Lung (tissue), 12 donors: ENCODE measurements around the gene SLC66A2. TPM values are rescaled to one million over a fixed set of nuclear protein-coding genes. Genes with fewer than 3 reads are reported as not detected.

Source experiments
- ATAC-seq: fragments of 200-7000 bp; cut with Tn5 transposase; one replicate; pipeline ENCODE4 v1.9.1; 2020; ENCODE audit warnings: moderate number of reproducible peaks; ENCODE audit not compliant: insufficient read depth, low FRiP score
- DNase-seq, 3 donors: peaks; one replicate each; pipeline ENCODE4 v3.0.0-alpha.2; 2013 to 2017
- H3K27ac ChIP-seq, 2 donors: one replicate each; pipeline ENCODE4 v1.5.1; 2013; ENCODE audit warnings: mild to moderate bottlenecking in 2 of 2, moderate library complexity in 2 of 2, control low read depth in 1 of 2, inconsistent platforms in 1 of 2, low read depth in 1 of 2, low read length in 1 of 2
- H3K27me3 ChIP-seq, 3 donors: one replicate each; pipeline ENCODE4 v1.5.1; 2013; ENCODE audit warnings: low read length in 2 of 3; ENCODE audit not compliant: control insufficient read depth in 3 of 3, insufficient read depth in 3 of 3
- H3K36me3 ChIP-seq, 4 donors: one replicate each; pipeline ENCODE4 v1.5.1; 2013; ENCODE audit warnings: low read length in 4 of 4, mild to moderate bottlenecking in 1 of 4, moderate library complexity in 1 of 4; ENCODE audit not compliant: control insufficient read depth in 4 of 4, insufficient read depth in 4 of 4
- H3K4me1 ChIP-seq, 5 donors: one replicate each; pipeline ENCODE4 v1.5.1; 2013; ENCODE audit warnings: low read length in 5 of 5, mild to moderate bottlenecking in 2 of 5, moderate library complexity in 1 of 5; ENCODE audit not compliant: control insufficient read depth in 5 of 5, insufficient read depth in 5 of 5
- H3K4me3 ChIP-seq: one replicate; pipeline ENCODE4 v1.5.1; 2013; ENCODE audit warnings: mild to moderate bottlenecking, control low read depth, moderate library complexity
- H3K9ac ChIP-seq, 2 donors: one replicate each; pipeline ENCODE4 v1.5.1; 2013; ENCODE audit warnings: low read length in 2 of 2, control low read depth in 1 of 2; ENCODE audit not compliant: insufficient read depth in 1 of 2
- H3K9me3 ChIP-seq, 4 donors: one replicate each; pipeline ENCODE4 v1.5.1; 2013; ENCODE audit warnings: low read length in 3 of 4, mild to moderate bottlenecking in 1 of 4, moderate library complexity in 1 of 4; ENCODE audit not compliant: control insufficient read depth in 4 of 4, insufficient read depth in 3 of 4
- WGBS, 2 donors: extraction: QIAGEN DNeasy Blood & Tissue Kit; methylation state at CpG; one replicate each; pipeline ENCODE4 v1.1.7; 2013; 5-methylcytosine and 5-hydroxymethylcytosine counted together
- polyA plus RNA-seq, 2 donors: library from polyadenylated mRNA; stranded (reverse); fragments of 200-250 nt; gene quantifications; one replicate each; pipeline ENCODE4 v1.2.1, GENCODE V29; 2013
- total RNA-seq, 2 donors: library from RNA; depleted of rRNA in 1 of 2; stranded (reverse); fragments of >200 nt in 1 of 2; gene quantifications; one replicate each; pipeline ENCODE4 v1.2.1, GENCODE V29; 2014 to 2021
- TF ChIP-seq, protein P1 (sequence below): IDR thresholded peaks from 2 replicates; pipeline ENCODE4 v1.5.1; 2012; ENCODE audit warnings: mild to moderate bottlenecking; ENCODE audit errors: control extremely low read depth, extremely low read depth
- donor health status: control.
- donor health status: control.
- donor health status: Bipolar disorder and iron deficiency.
- donor health status: healthy.
- donor health status: DM: yes; HTN: yes; CAD: no.

The SLC66A2 gene
- total and polyA plus RNA-seq, 4 donors = 26.5 to 71.8 (median 62.3) TPM

DNA sequence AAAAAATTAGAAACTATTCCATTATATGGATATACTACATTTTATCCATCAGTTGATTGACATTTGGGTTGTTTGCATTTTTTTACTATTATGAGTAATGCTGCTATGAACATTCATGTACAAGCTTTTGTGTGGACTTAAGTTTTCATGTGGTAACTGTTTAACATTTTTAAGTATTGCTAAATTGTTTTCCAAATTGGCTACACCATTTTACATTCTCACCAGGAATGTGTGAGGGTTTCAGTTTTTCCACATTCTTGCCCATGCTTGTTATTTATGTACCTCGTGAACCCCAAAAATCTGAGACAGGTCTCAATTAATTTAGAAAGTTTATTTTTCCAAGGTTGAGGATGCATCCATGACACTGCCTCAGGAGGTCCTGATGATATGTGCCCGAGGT, 40.0 kb upstream of the SLC66A2 start:
- no peak overlapping the region for H3K4me3 ChIP-seq
- TF ChIP-seq, protein P1, sequence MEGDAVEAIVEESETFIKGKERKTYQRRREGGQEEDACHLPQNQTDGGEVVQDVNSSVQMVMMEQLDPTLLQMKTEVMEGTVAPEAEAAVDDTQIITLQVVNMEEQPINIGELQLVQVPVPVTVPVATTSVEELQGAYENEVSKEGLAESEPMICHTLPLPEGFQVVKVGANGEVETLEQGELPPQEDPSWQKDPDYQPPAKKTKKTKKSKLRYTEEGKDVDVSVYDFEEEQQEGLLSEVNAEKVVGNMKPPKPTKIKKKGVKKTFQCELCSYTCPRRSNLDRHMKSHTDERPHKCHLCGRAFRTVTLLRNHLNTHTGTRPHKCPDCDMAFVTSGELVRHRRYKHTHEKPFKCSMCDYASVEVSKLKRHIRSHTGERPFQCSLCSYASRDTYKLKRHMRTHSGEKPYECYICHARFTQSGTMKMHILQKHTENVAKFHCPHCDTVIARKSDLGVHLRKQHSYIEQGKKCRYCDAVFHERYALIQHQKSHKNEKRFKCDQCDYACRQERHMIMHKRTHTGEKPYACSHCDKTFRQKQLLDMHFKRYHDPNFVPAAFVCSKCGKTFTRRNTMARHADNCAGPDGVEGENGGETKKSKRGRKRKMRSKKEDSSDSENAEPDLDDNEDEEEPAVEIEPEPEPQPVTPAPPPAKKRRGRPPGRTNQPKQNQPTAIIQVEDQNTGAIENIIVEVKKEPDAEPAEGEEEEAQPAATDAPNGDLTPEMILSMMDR = no peak
- peaks cover 0 to 18% (median 6%) of the 10 kb centered on the region in 5 donors for H3K4me1 ChIP-seq
- DNase-seq = no peak
- no peaks in the 10 kb centered on the region for H3K9me3 ChIP-seq
- no peaks in the 10 kb centered on the region for H3K27me3 ChIP-seq
- no peaks in the 10 kb centered on the region for H3K36me3 ChIP-seq
- ATAC-seq = no peak
- 85 to 92% methylated on average over 2 of the region's 2 CpGs for WGBS, 2 donors
- no peak overlapping the region for H3K27ac ChIP-seq
- no peak overlapping the region for H3K9ac ChIP-seq

DNA sequence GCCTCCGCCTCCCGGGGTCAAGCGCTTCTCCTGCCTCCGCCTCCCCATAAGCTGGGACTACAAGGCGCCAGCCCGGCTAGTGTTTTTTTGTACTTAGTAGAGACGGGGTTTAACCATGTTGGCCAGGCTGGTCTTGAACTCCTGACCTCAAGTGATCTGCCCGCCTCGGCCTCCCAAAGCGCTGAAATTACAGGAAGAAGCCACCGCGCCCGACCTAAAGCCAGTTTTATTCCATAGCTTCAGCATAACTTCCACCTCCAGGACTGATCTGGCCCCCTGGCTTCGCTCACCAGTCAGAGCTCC, 37.7 kb upstream of the SLC66A2 start:
- Histone ChIP-seq H3K27me3 (no peaks in the 10 kb centered on the region), H3K36me3 (peaks cover 0 to 2% (median 2%) of the 10 kb centered on the region in 4 donors), H3K27ac (peak overlapping the region; percentile 90 to 97), H3K9me3 (no peaks in the 10 kb centered on the region), H3K4me3 (peak overlapping the region; percentile 80), H3K4me1 (peaks cover 0 to 20% (median 8%) of the 10 kb centered on the region in 5 donors), H3K9ac (peak overlapping the region; percentile 88 to 92)
- TF ChIP-seq, protein P1 = no peak
- DNase-seq (no peak), ATAC-seq (no peak)
- WGBS, 2 donors = 50 to 55% methylated on average over 14 of the region's 14 CpGs

DNA sequence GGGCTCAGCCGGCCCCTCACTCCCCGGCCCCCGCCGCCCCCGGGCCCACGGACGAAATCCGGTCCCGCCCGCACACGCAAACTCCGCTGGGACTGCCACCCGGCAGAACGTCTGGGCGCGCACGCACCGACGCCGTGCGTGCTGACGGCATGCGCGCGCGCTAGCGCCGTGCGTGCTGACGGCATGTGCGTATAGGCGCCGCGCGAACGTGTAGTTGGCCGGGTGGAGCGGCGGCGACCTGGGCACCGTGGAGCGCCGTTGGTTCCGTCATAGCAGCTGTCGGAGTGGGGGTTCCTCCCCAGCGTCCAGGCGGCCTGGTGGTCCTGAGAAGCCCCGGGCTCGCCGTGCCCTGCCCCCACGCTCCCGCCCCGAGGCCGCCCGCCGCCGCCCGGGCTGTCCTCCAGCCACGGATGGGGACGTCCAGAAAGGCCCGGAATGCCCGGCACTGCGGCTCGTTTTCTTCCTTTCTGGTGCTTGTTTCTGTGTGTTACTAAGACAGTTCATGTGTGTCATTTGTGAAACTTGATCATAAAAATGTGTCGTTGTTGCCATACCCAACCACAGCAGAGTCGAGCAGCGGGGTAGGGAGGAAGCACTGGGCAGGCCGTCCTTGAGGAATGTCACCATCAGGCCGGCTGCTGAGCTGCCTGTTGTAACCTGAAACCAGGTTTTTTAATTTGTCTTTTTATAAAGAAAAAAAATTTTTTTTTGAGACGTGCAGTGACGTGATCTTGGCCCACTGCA, 37.2 kb upstream of the SLC66A2 start, which contains the start of gene TXNL4A:
Gene TXNL4A, minus strand, starts transcription at position 113 of the 744 bp plus-strand sequence. CDS start 171 bp downstream, outside the sequence.
- Histone ChIP-seq H3K27me3 (no peaks in the 10 kb centered on the region), H3K9ac (peak within 1 kb of the TSS; percentile 88 to 92), H3K9me3 (no peaks in the 10 kb centered on the region), H3K36me3 (peaks cover 2 to 5% (median 3%) of the 10 kb centered on the region in 4 donors), H3K4me3 (peak within 1 kb of the TSS; percentile 80), H3K4me1 (peaks cover 0 to 20% (median 8%) of the 10 kb centered on the region in 5 donors), H3K27ac (peak within 1 kb of the TSS; percentile 90 to 97)
- 0% methylated on average over 61 to 71 of the region's 71 CpGs for WGBS, 2 donors
- peak; percentile 98 for ATAC-seq
- DNase-seq = peak; percentile 85 to 94 (median 89)
- TF ChIP-seq, protein P1 = no peak
